IMR-90 (cell line): Measurements from ENCODE around the gene ARL5C. TPM values are rescaled to one million over a fixed set of nuclear protein-coding genes. Genes with fewer than 3 reads are reported as not detected.

ENCODE experiments used
- ATAC-seq: fragments of 200-7000 bp; cut with Tn5 transposase; 2 replicates; pipeline ENCODE4 v1.9.1; 2020; ENCODE audit warnings: low read depth, mild to moderate bottlenecking, moderate library complexity
- BruUV-seq: library from RNA; stranded (reverse); fragments of 400-500 nt; replicated peaks from 2 replicates; lab custom pipeline; 2021; lab: Mats Ljungman, UMichigan
- CTCF ChIA-PET: fragments of 300-600 bp; formaldehyde crosslinking; extraction: SDS; loops from one replicate; lab custom pipeline; 2021; ENCODE audit warnings: antibody characterized with exemption; lab: Yijun Ruan, JAX
- POLR2A ChIA-PET: fragments of 300-600 bp; sonication (Branson Sonifier 250); formaldehyde crosslinking; loops from one replicate; lab custom pipeline; 2022; ENCODE audit warnings: antibody characterized with exemption; ENCODE audit not compliant: unreplicated experiment; lab: Charles Lee
- DNase-seq: peaks from one replicate; pipeline ENCODE4 v3.0.0; 2013
- H2AFZ ChIP-seq: replicated peaks from 2 replicates; pipeline ENCODE3; 2013; ENCODE audit warnings: low read length, mild to moderate bottlenecking; ENCODE audit not compliant: poor library complexity
- H2AK5ac ChIP-seq: 2 replicates; pipeline ENCODE4 v1.6.1; 2013; ENCODE audit warnings: low read depth, low read length, inconsistent platforms
- H2AK9ac ChIP-seq: replicated peaks from 2 replicates; pipeline ENCODE3; 2013; ENCODE audit warnings: mild to moderate bottlenecking, low read depth, low read length, moderate library complexity; ENCODE audit not compliant: poor library complexity
- H2BK120ac ChIP-seq: 2 replicates; pipeline ENCODE4 v1.6.1; 2013; ENCODE audit warnings: low read depth, low read length, inconsistent platforms
- H2BK15ac ChIP-seq: 3 replicates; pipeline ENCODE4 v1.6.1; 2013; ENCODE audit warnings: low read depth, low read length, inconsistent platforms
- H2BK20ac ChIP-seq: 2 replicates; pipeline ENCODE4 v1.6.1; 2013; ENCODE audit warnings: low read depth, mild to moderate bottlenecking, inconsistent platforms, low read length, moderate library complexity
- H2BK5ac ChIP-seq: 2 replicates; pipeline ENCODE4 v1.6.1; 2013; ENCODE audit warnings: mild to moderate bottlenecking, low read depth, low read length, inconsistent platforms; ENCODE audit not compliant: poor library complexity, severe bottlenecking
- H3K14ac ChIP-seq: replicated peaks from 2 replicates; pipeline ENCODE4 v1.6.1; 2013; ENCODE audit warnings: low read depth, low read length, inconsistent platforms
- H3K18ac ChIP-seq: 2 replicates; pipeline ENCODE4 v1.6.1; 2013; ENCODE audit warnings: low read depth, low read length, control low read depth
- H3K23ac ChIP-seq: 2 replicates; pipeline ENCODE4 v1.6.1; 2013; ENCODE audit warnings: low read depth, low read length, inconsistent platforms
- H3K27ac ChIP-seq: 2 replicates; pipeline ENCODE4 v1.5.1; 2013; ENCODE audit warnings: mild to moderate bottlenecking, control low read depth, low read length; ENCODE audit not compliant: insufficient read depth
- H3K27me3 ChIP-seq: 2 replicates; pipeline ENCODE4 v1.6.1; 2013; ENCODE audit warnings: low read length; ENCODE audit not compliant: control insufficient read depth, insufficient read depth
- H3K36me3 ChIP-seq: 2 replicates; pipeline ENCODE4 v1.6.1; 2013; ENCODE audit warnings: low read length, mixed read lengths; ENCODE audit not compliant: control insufficient read depth, insufficient read depth
- H3K4ac ChIP-seq: 2 replicates; pipeline ENCODE4 v1.6.1; 2013; ENCODE audit warnings: low read depth, low read length, inconsistent platforms
- H3K4me1 ChIP-seq: 2 replicates; pipeline ENCODE4 v1.6.1; 2013; ENCODE audit warnings: low read length, mixed read lengths; ENCODE audit not compliant: control insufficient read depth, insufficient read depth
- H3K4me2 ChIP-seq: 2 replicates; pipeline ENCODE4 v1.6.1; 2013; ENCODE audit warnings: low read depth, mild to moderate bottlenecking, control low read depth, low read length, moderate library complexity
- H3K4me3 ChIP-seq: 2 replicates; pipeline ENCODE4 v1.5.1; 2013; ENCODE audit warnings: low read depth, mild to moderate bottlenecking, control low read depth, low read length, moderate library complexity; ENCODE audit not compliant: insufficient read depth
- H3K56ac ChIP-seq: 2 replicates; pipeline ENCODE4 v1.6.1; 2013; ENCODE audit warnings: low read length, inconsistent platforms; ENCODE audit not compliant: insufficient read depth; ENCODE audit errors: extremely low read depth
- H3K79me1 ChIP-seq, 2 experiments: 2 replicates each; pipeline ENCODE4 v1.6.1; 2013; ENCODE audit warnings: low read length in 2 of 2, inconsistent platforms in 1 of 2, low read depth in 1 of 2
- H3K9ac ChIP-seq: 2 replicates; pipeline ENCODE4 v1.6.1; 2013; ENCODE audit warnings: low read depth, low read length, control low read depth
- H3K9me1 ChIP-seq: 2 replicates; pipeline ENCODE4 v1.6.1; 2013; ENCODE audit warnings: low read length, inconsistent platforms; ENCODE audit not compliant: insufficient read depth
- H3K9me3 ChIP-seq: 2 replicates; pipeline ENCODE4 v1.6.1; 2013; ENCODE audit warnings: low read length; ENCODE audit not compliant: control insufficient read depth, insufficient read depth
- H4K20me1 ChIP-seq: 2 replicates; pipeline ENCODE4 v1.6.1; 2013; ENCODE audit warnings: low read length, inconsistent platforms; ENCODE audit not compliant: insufficient read depth
- H4K5ac ChIP-seq: 2 replicates; pipeline ENCODE4 v1.6.1; 2013; ENCODE audit warnings: mild to moderate bottlenecking, low read depth, low read length, control low read depth
- H4K8ac ChIP-seq, 2 experiments: 2 replicates each; pipeline ENCODE4 v1.6.1; 2013; ENCODE audit warnings: low read depth in 2 of 2, low read length in 2 of 2, control low read depth in 1 of 2, inconsistent platforms in 1 of 2
- H4K91ac ChIP-seq: 2 replicates; pipeline ENCODE4 v1.6.1; 2013; ENCODE audit warnings: low read depth, low read length, inconsistent platforms; ENCODE audit not compliant: insufficient read depth
- CEBPB ChIP-seq: IDR thresholded peaks from 2 replicates; pipeline ENCODE4 v1.6.1; 2012; ENCODE audit warnings: low read depth, low read length, improper control_type of control experiment
- ELK1 ChIP-seq: fragments of 150-350 bp; IDR thresholded peaks from 2 replicates; pipeline ENCODE4 v1.6.1; 2016; ENCODE audit warnings: low read depth, mild to moderate bottlenecking, low read length, moderate library complexity, borderline replicate concordance
- FOS ChIP-seq: fragments of 150-350 bp; IDR thresholded peaks from 2 replicates; pipeline ENCODE4 v1.6.1; 2016; ENCODE audit warnings: low read depth, low read length
- RAD21 ChIP-seq: IDR thresholded peaks from 2 replicates; pipeline ENCODE4 v1.6.1; 2012; ENCODE audit warnings: low read length, improper control_type of control experiment
- RCOR1 ChIP-seq: IDR thresholded peaks from 2 replicates; pipeline ENCODE4 v1.6.1; 2012; ENCODE audit warnings: mild to moderate bottlenecking, low read length, improper control_type of control experiment; ENCODE audit not compliant: insufficient replicate concordance
- SMC3 ChIP-seq: fragments of 150-350 bp; IDR thresholded peaks from 2 replicates; pipeline ENCODE4 v1.6.1; 2016; ENCODE audit warnings: low read depth, mild to moderate bottlenecking, antibody characterized with exemption, low read length, moderate library complexity
- WGBS, 2 experiments: methylation state at CpG; one replicate each; pipeline versions ENCODE4 v1.1.5 to v1.1.7; 2013; ENCODE audit warnings: missing lambda C conversion rate in 2 of 2; ENCODE audit not compliant: insufficient read length in 1 of 2; ENCODE audit errors: extremely low coverage in 2 of 2; 5-methylcytosine and 5-hydroxymethylcytosine counted together
- dilution Hi-C: fragments of 300-500 bp; cut with HindIII; formaldehyde crosslinking; loops from one replicate; pipeline ENCODE4 v1.14.3; 2018; ENCODE audit warnings: low sequenced_read_pairs; ENCODE audit not compliant: unreplicated experiment
- in situ Hi-C: fragments of 300-500 bp; cut with MboI; formaldehyde crosslinking; loops from 3 replicates; pipeline ENCODE4 v1.14.3; 2019; ENCODE audit warnings: low sequenced_read_pairs, inconsistent platforms, mixed read lengths
- intact Hi-C: fragments of 100-400 bp; cut with micrococcal nuclease; formaldehyde crosslinking; loops from 2 replicates; pipeline ENCODE4 v1.10.0; 2022
- polyA plus RNA-seq, 3 experiments: library from polyadenylated mRNA; depleted of rRNA; stranded (reverse); fragments of >200 nt; gene quantifications; 2 replicates each; pipeline ENCODE4 v1.2.3, GENCODE V29; 2012; ENCODE audit warnings: low replicate concordance in 1 of 3
- total RNA-seq: library from RNA; depleted of rRNA; stranded (reverse); fragments of >200 nt; gene quantifications from 2 replicates; pipeline ENCODE4 v1.2.3, GENCODE V29; 2012
- TF ChIP-seq, protein P1 (sequence below): fragments of 150-350 bp; IDR thresholded peaks from 2 replicates; pipeline ENCODE4 v1.6.1; 2017; ENCODE audit warnings: mild to moderate bottlenecking, antibody characterized with exemption, low read length, low read depth

Gene ARL5C
- total and polyA plus RNA-seq, 2 of the 4 experiments (the other 2 are of a cell fraction), result not detected

- in situ Hi-C loops, result no loop called here
- no CpG with 5 or more reads among the region's 3 CpGs for WGBS, 2 experiments
Measured at GRCh38 chr17:39169518-39169917, 3.6 kb upstream of the ARL5C start.

More at GRCh38 chr17:39169518-39169917, 3.6 kb upstream of the ARL5C start:
- Histone ChIP-seq H3K27ac (no peak overlapping the region), H3K18ac (no peak overlapping the region), H2AK9ac (no peak overlapping the region), H2AK5ac (no peak overlapping the region), H3K4ac (no peak overlapping the region), H2BK5ac (no peak overlapping the region), H3K79me1 (no peaks in the 10 kb centered on the region), H3K23ac (no peak overlapping the region), H3K14ac (no peak overlapping the region), H2BK20ac (no peak overlapping the region), H4K20me1 (0 out of 2 replicates have a peak, but pooled peaks cover 4% of the 10 kb centered on the region), H2BK15ac (no peak overlapping the region), H3K9me3 (no peaks in the 10 kb centered on the region), H3K4me1 (peaks cover 3% of the 10 kb centered on the region; the same call in 1 of the 2 replicates), H4K8ac (no peak overlapping the region), H3K4me2 (no peak overlapping the region), H4K91ac (no peak overlapping the region), H3K56ac (no peak overlapping the region), H2BK120ac (no peak overlapping the region), H3K36me3 (no peaks in the 10 kb centered on the region), H3K27me3 (peaks cover 26% of the 10 kb centered on the region), H3K4me3 (no peak overlapping the region), H2AFZ (no peak overlapping the region), H3K9ac (no peak overlapping the region), H4K5ac (no peak overlapping the region), H3K9me1 (peaks cover 7% of the 10 kb centered on the region; the same call in 1 of the 2 replicates)
- BruUV-seq, result no TSS peak
- ChIA-PET CTCF (no interaction called here), POLR2A (no interaction called here)
- no peak for DNase-seq
- dilution Hi-C loops (no loop called here), intact Hi-C loops (no loop called here)
- no peak for TF ChIP-seq RCOR1
- TF ChIP-seq CEBPB, result no peak
- TF ChIP-seq ELK1, result no peak
- no peak for TF ChIP-seq FOS
- no peak for TF ChIP-seq RAD21
- TF ChIP-seq SMC3, result no peak
- TF ChIP-seq, protein P1, sequence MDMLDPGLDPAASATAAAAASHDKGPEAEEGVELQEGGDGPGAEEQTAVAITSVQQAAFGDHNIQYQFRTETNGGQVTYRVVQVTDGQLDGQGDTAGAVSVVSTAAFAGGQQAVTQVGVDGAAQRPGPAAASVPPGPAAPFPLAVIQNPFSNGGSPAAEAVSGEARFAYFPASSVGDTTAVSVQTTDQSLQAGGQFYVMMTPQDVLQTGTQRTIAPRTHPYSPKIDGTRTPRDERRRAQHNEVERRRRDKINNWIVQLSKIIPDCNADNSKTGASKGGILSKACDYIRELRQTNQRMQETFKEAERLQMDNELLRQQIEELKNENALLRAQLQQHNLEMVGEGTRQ, result no peak
- no peak for ATAC-seq
